T-helper 1 cell treated with Interleukin-12 subunit alpha and Interleukin-12 subunit beta and Interleukin-4 antibody, amounts not matched to agents 30 μg/mL and 1 μg/mL, for 36 hours (primary cell): ENCODE data around the gene RRP8.

Experiments
- H3K27ac Mint-ChIP-seq: one replicate; pipeline ENCODE4 v1.8.0; 2021; ENCODE audit warnings: mild to moderate bottlenecking, mixed read lengths
- H3K27me3 Mint-ChIP-seq: one replicate; pipeline ENCODE4 v1.8.0; 2021; ENCODE audit warnings: low read depth, mixed read lengths
- H3K36me3 Mint-ChIP-seq: one replicate; pipeline ENCODE4 v1.8.0; 2021; ENCODE audit warnings: low read depth, mixed read lengths
- H3K4me1 Mint-ChIP-seq: one replicate; pipeline ENCODE4 v1.8.0; 2021; ENCODE audit warnings: low read depth, mixed read lengths
- H3K4me3 Mint-ChIP-seq: one replicate; pipeline ENCODE4 v1.8.0; 2021; ENCODE audit warnings: mild to moderate bottlenecking, moderate library complexity, mixed read lengths
- H3K9me3 Mint-ChIP-seq: one replicate; pipeline ENCODE4 v1.8.0; 2021; ENCODE audit warnings: mixed read lengths

RRP8 gene

GRCh38 chr11:6565325-6565724 lies 38.1 kb downstream of the RRP8 start:
- Mint-ChIP-seq H3K9me3 (no peaks in the 10 kb centered on the region), H3K4me3 (no peak overlapping the region), H3K4me1 (no peaks in the 10 kb centered on the region), H3K27me3 (no peaks in the 10 kb centered on the region), H3K27ac (no peak overlapping the region), H3K36me3 (peaks cover 8% of the 10 kb centered on the region)

GRCh38 chr11:6563667-6564066 lies 39.7 kb downstream of the RRP8 start:
- H3K27me3 Mint-ChIP-seq: no peaks in the 10 kb centered on the region
- no peak overlapping the region for H3K4me3 Mint-ChIP-seq
- no peaks in the 10 kb centered on the region for H3K9me3 Mint-ChIP-seq
- peaks cover 8% of the 10 kb centered on the region for H3K36me3 Mint-ChIP-seq
- no peak overlapping the region for H3K27ac Mint-ChIP-seq
- H3K4me1 Mint-ChIP-seq: no peaks in the 10 kb centered on the region

GRCh38 chr11:6563121-6563619 lies 40.2 kb downstream of the RRP8 start:
- no peaks in the 10 kb centered on the region for H3K27me3 Mint-ChIP-seq
- no peak overlapping the region for H3K4me3 Mint-ChIP-seq
- no peak overlapping the region for H3K27ac Mint-ChIP-seq
- peaks cover 8% of the 10 kb centered on the region for H3K36me3 Mint-ChIP-seq
- no peaks in the 10 kb centered on the region for H3K9me3 Mint-ChIP-seq
- no peaks in the 10 kb centered on the region for H3K4me1 Mint-ChIP-seq

GRCh38 chr11:6561288-6561687 lies 42.1 kb downstream of the RRP8 start:
- Mint-ChIP-seq H3K4me3 (no peak overlapping the region), H3K27me3 (no peaks in the 10 kb centered on the region), H3K4me1 (no peaks in the 10 kb centered on the region), H3K36me3 (peaks cover 8% of the 10 kb centered on the region), H3K9me3 (no peaks in the 10 kb centered on the region), H3K27ac (no peak overlapping the region)

GRCh38 chr11:6559369-6559768 lies 44.0 kb downstream of the RRP8 start:
- Mint-ChIP-seq H3K9me3 (no peaks in the 10 kb centered on the region), H3K27ac (no peak overlapping the region), H3K36me3 (peaks cover 3% of the 10 kb centered on the region), H3K4me1 (no peaks in the 10 kb centered on the region), H3K4me3 (no peak overlapping the region), H3K27me3 (no peaks in the 10 kb centered on the region)

- no peaks in the 10 kb centered on the region for H3K9me3 Mint-ChIP-seq
- no peak overlapping the region for H3K27ac Mint-ChIP-seq
- H3K4me1 Mint-ChIP-seq: no peaks in the 10 kb centered on the region
- no peak overlapping the region for H3K4me3 Mint-ChIP-seq
- peaks cover 2% of the 10 kb centered on the region for H3K36me3 Mint-ChIP-seq
- H3K27me3 Mint-ChIP-seq: no peaks in the 10 kb centered on the region
Observed at GRCh38 chr11:6557761-6558674, 45.4 kb downstream of the RRP8 start.

- no peaks in the 10 kb centered on the region for H3K4me1 Mint-ChIP-seq
- H3K27me3 Mint-ChIP-seq: no peaks in the 10 kb centered on the region
- no peaks in the 10 kb centered on the region for H3K9me3 Mint-ChIP-seq
- no peak overlapping the region for H3K4me3 Mint-ChIP-seq
- no peaks in the 10 kb centered on the region for H3K36me3 Mint-ChIP-seq
- H3K27ac Mint-ChIP-seq: no peak overlapping the region
Observed at GRCh38 chr11:6557063-6557462, 46.4 kb downstream of the RRP8 start.

- H3K4me3 Mint-ChIP-seq: no peak overlapping the region
- no peak overlapping the region for H3K27ac Mint-ChIP-seq
Observed at GRCh38 chr11:6556139-6556949, 47.1 kb downstream of the RRP8 start.

GRCh38 chr11:6554828-6555706 lies 48.3 kb downstream of the RRP8 start:
- no peak overlapping the region for H3K27ac Mint-ChIP-seq
- H3K36me3 Mint-ChIP-seq: no peaks in the 10 kb centered on the region
- H3K27me3 Mint-ChIP-seq: no peaks in the 10 kb centered on the region
- no peaks in the 10 kb centered on the region for H3K4me1 Mint-ChIP-seq
- no peak overlapping the region for H3K4me3 Mint-ChIP-seq
- no peaks in the 10 kb centered on the region for H3K9me3 Mint-ChIP-seq

More at GRCh38 chr11:6556139-6556949, 47.1 kb downstream of the RRP8 start:
- Mint-ChIP-seq H3K9me3 (no peaks in the 10 kb centered on the region), H3K27me3 (no peaks in the 10 kb centered on the region), H3K4me1 (no peaks in the 10 kb centered on the region), H3K36me3 (no peaks in the 10 kb centered on the region)

- Mint-ChIP-seq H3K4me3 (no peak overlapping the region), H3K36me3 (no peaks in the 10 kb centered on the region), H3K27me3 (no peaks in the 10 kb centered on the region), H3K27ac (no peak overlapping the region), H3K9me3 (no peaks in the 10 kb centered on the region), H3K4me1 (no peaks in the 10 kb centered on the region)
Observed at GRCh38 chr11:6553634-6554033, 49.8 kb downstream of the RRP8 start.

- Mint-ChIP-seq H3K9me3 (no peaks in the 10 kb centered on the region), H3K27me3 (no peaks in the 10 kb centered on the region), H3K36me3 (peaks cover 4% of the 10 kb centered on the region), H3K4me3 (no peak overlapping the region), H3K27ac (no peak overlapping the region), H3K4me1 (no peaks in the 10 kb centered on the region)
Observed at GRCh38 chr11:6548641-6549040, 54.8 kb downstream of the RRP8 start.

- H3K4me1 Mint-ChIP-seq: peaks cover under 1% of the 10 kb centered on the region
Observed at GRCh38 chr11:6548121-6548520, 55.3 kb downstream of the RRP8 start.

GRCh38 chr11:6547177-6547576 lies 56.2 kb downstream of the RRP8 start:
- H3K27me3 Mint-ChIP-seq: no peaks in the 10 kb centered on the region
- H3K36me3 Mint-ChIP-seq: peaks cover 4% of the 10 kb centered on the region
- H3K27ac Mint-ChIP-seq: no peak overlapping the region
- no peak overlapping the region for H3K4me3 Mint-ChIP-seq
- H3K9me3 Mint-ChIP-seq: no peaks in the 10 kb centered on the region
- H3K4me1 Mint-ChIP-seq: peaks cover 10% of the 10 kb centered on the region

More at GRCh38 chr11:6548121-6548520, 55.3 kb downstream of the RRP8 start:
- H3K4me3 Mint-ChIP-seq: no peak overlapping the region
- no peaks in the 10 kb centered on the region for H3K27me3 Mint-ChIP-seq
- H3K9me3 Mint-ChIP-seq: no peaks in the 10 kb centered on the region
- peaks cover 4% of the 10 kb centered on the region for H3K36me3 Mint-ChIP-seq
- H3K27ac Mint-ChIP-seq: no peak overlapping the region

GRCh38 chr11:6546735-6547134 lies 56.7 kb downstream of the RRP8 start:
- Mint-ChIP-seq H3K4me3 (no peak overlapping the region), H3K9me3 (no peaks in the 10 kb centered on the region), H3K4me1 (peaks cover 12% of the 10 kb centered on the region), H3K27ac (no peak overlapping the region), H3K27me3 (no peaks in the 10 kb centered on the region), H3K36me3 (peaks cover 4% of the 10 kb centered on the region)
